Ovary (tissue), 3 donors: Measurements from ENCODE around the gene MGST2.

Experiments used
- CTCF ChIP-seq, 3 donors: fragments of 450-650 bp in 2 of 3; fragments of 200-600 bp in 1 of 3; IDR thresholded peaks; one replicate each; pipeline versions ENCODE4 v1.5.1 to v1.8.0; 2016 to 2022; ENCODE audit warnings: antibody characterized with exemption in 3 of 3, mild to moderate bottlenecking in 1 of 3
- POLR2A ChIP-seq: fragments of 450-650 bp; IDR thresholded peaks from one replicate; pipeline ENCODE4 v1.6.1; 2017; ENCODE audit warnings: antibody characterized with exemption, mild to moderate bottlenecking, moderate library complexity
- donor health status: DM: no; HTN: no; CAD: no.

DNA sequence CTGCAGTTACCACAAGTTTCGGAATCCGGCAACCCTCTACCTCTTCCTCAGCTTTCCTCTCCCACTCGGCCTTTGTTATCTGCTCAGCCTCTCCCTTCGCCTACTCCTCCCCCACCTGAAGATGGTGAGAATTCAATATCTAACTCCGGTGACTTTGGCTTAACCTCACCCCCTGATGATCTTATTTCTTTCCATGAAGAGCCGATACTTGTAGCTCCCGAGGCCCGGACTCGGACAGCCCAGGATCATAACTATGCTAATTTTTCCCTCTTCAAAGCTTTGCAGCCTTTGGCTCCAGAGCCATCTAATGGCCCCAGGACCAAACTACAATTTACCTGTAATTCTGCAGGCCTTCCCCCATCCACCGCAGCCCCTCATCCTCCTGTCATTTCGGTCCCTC lies 32.0 kb upstream of the MGST2 start:
- TF ChIP-seq POLR2A: no peak
- peak; percentile 18 to 44 (median 38) for TF ChIP-seq CTCF (IDR thresholded peaks at IDR 0.05)
